MCF 10A (cell line): Measurements from ENCODE around the gene SREBF2. TPM values are rescaled to one million over a fixed set of nuclear protein-coding genes. Genes with fewer than 3 reads are reported as not detected.

Experiments
- BruUV-seq: library from RNA; stranded (reverse); fragments of 400-500 nt; replicated peaks from 2 replicates; lab custom pipeline; 2021; lab: Mats Ljungman, UMichigan
- CTCF ChIA-PET: fragments of 300-600 bp; sonication (Branson Sonifier 250); formaldehyde crosslinking; extraction: SDS; loops from one replicate; lab custom pipeline; 2021; ENCODE audit warnings: antibody characterized with exemption, inconsistent platforms; lab: Yijun Ruan, JAX
- POLR2A ChIA-PET: fragments of 300-600, 350-650 bp; sonication (Branson Sonifier 250); formaldehyde crosslinking; extraction: SDS; loops from one replicate; lab custom pipeline; 2020; ENCODE audit warnings: antibody characterized with exemption, inconsistent platforms; lab: Yijun Ruan, JAX
- DNase-seq: peaks from one replicate; pipeline ENCODE4 v3.0.0-alpha.2; 2018; ENCODE audit not compliant: unreplicated experiment
- H3K27ac Mint-ChIP-seq: one replicate; pipeline ENCODE4 v1.8.0; 2022; ENCODE audit warnings: mild to moderate bottlenecking, low read depth, mixed read lengths; ENCODE audit not compliant: unreplicated experiment
- H3K27me3 Mint-ChIP-seq: one replicate; pipeline ENCODE4 v1.8.0; 2022; ENCODE audit warnings: mixed read lengths; ENCODE audit not compliant: insufficient read depth, unreplicated experiment
- H3K36me3 Mint-ChIP-seq: one replicate; pipeline ENCODE4 v1.8.0; 2022; ENCODE audit warnings: mild to moderate bottlenecking, moderate library complexity, mixed read lengths; ENCODE audit not compliant: insufficient read depth, unreplicated experiment
- H3K4me1 Mint-ChIP-seq: one replicate; pipeline ENCODE4 v1.8.0; 2022; ENCODE audit warnings: mixed read lengths; ENCODE audit not compliant: insufficient read depth, unreplicated experiment
- H3K4me3 Mint-ChIP-seq: one replicate; pipeline ENCODE4 v1.8.0; 2022; ENCODE audit warnings: mild to moderate bottlenecking, moderate library complexity, mixed read lengths; ENCODE audit not compliant: unreplicated experiment
- H3K9me3 Mint-ChIP-seq: one replicate; pipeline ENCODE4 v1.8.0; 2022; ENCODE audit warnings: mixed read lengths; ENCODE audit not compliant: unreplicated experiment
- intact Hi-C: fragments of 100-400 bp; cut with micrococcal nuclease; formaldehyde crosslinking; loops from 2 replicates; pipeline ENCODE4 v1.14.1; 2022
- total RNA-seq: library from RNA; stranded (reverse); gene quantifications from 2 replicates; pipeline ENCODE4 v1.2.3, GENCODE V29; 2022
- TF ChIP-seq, protein P1 (sequence below): fragments of 200-600 bp; IDR thresholded peaks from one replicate; pipeline ENCODE4 v1.8.0; 2022; ENCODE audit warnings: antibody characterized with exemption, mild to moderate bottlenecking; ENCODE audit not compliant: unreplicated experiment

The SREBF2 gene
- total RNA-seq, 1 experiment from 2014 or later: 104 TPM

DNA sequence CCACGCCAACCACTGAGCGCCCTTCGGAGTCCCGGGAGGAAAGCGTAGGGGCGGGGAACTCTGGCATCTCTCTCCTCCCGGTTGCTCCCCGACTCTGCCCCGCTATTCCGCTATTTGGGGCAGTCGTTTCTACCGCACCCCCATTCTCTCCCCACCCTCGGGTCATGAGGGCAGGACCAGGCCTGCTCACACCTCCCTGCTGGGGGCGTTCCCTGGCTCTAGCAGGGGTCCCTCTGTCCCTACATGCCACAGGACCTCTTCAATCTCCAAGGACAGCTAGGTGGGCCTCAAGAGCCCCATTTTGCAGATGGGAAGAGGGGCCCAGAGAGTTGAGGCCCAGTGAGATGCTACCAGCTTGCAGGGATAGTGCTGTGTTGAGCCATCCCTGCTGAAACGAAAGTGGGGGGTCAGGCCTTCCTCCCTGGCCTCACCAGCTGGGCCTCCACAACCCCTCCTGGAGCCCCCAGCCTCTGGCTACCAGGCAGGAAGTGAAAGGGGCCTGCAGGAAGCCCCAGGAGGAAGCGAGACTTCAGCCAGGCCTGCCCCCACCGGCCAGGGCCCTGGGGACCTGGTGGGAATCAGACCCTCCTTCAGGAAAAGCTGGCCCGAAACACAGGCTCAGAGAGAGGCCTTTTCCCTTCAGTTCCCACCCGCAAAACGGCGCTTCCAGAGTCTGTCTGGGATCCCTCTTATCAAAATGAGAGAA is 87.5 kb downstream of the SREBF2 start:
- TF ChIP-seq, protein P1, sequence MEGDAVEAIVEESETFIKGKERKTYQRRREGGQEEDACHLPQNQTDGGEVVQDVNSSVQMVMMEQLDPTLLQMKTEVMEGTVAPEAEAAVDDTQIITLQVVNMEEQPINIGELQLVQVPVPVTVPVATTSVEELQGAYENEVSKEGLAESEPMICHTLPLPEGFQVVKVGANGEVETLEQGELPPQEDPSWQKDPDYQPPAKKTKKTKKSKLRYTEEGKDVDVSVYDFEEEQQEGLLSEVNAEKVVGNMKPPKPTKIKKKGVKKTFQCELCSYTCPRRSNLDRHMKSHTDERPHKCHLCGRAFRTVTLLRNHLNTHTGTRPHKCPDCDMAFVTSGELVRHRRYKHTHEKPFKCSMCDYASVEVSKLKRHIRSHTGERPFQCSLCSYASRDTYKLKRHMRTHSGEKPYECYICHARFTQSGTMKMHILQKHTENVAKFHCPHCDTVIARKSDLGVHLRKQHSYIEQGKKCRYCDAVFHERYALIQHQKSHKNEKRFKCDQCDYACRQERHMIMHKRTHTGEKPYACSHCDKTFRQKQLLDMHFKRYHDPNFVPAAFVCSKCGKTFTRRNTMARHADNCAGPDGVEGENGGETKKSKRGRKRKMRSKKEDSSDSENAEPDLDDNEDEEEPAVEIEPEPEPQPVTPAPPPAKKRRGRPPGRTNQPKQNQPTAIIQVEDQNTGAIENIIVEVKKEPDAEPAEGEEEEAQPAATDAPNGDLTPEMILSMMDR: no peak
- H3K27ac Mint-ChIP-seq: no peak overlapping the region
- no TSS peak for BruUV-seq
- DNase-seq: no peak
- H3K9me3 Mint-ChIP-seq: no peaks in the 10 kb centered on the region
- H3K36me3 Mint-ChIP-seq: no peaks in the 10 kb centered on the region
- peaks cover 17% of the 10 kb centered on the region for H3K27me3 Mint-ChIP-seq
- ChIA-PET POLR2A (no interaction called here), CTCF (no interaction called here)
- H3K4me1 Mint-ChIP-seq: no peaks in the 10 kb centered on the region
- intact Hi-C loops: no loop called here
- H3K4me3 Mint-ChIP-seq: no peak overlapping the region

DNA sequence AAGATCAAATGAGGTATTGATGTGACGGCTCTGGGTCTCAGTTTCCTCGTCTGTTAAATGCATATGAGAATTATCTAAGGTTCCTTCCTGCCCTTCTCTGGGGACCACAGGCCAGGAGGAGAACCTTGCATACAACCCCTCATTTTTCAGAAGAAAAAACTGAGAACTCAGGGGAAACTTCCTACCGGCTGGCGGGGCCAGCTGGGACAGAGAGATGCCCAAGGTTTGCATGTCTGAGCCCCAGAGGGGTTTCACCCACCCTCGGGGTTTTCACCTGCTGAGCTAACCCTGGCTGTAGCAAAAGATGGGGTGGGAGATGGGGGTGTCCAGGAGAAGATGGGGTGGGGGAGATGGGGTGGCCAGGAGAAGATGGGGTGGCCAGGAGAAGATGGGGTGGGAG is 89.4 kb downstream of the SREBF2 start:
- TF ChIP-seq, protein P1: no peak
- no peaks in the 10 kb centered on the region for H3K36me3 Mint-ChIP-seq
- no peak for DNase-seq
- no peak overlapping the region for H3K4me3 Mint-ChIP-seq
- no peaks in the 10 kb centered on the region for H3K4me1 Mint-ChIP-seq
- CTCF ChIA-PET: interaction anchor here (0.6 to 1.1 kb wide), 3 partner anchors 18 to 39 kb away, joined by 3 to 4 read pairs (median 3); partner anchors contain the start of gene CENPM
- peaks cover 1% of the 10 kb centered on the region for H3K27me3 Mint-ChIP-seq
- BruUV-seq: no TSS peak
- H3K9me3 Mint-ChIP-seq: no peaks in the 10 kb centered on the region
- intact Hi-C loops: no loop called here
- POLR2A ChIA-PET: no interaction called here
- H3K27ac Mint-ChIP-seq: no peak overlapping the region

DNA sequence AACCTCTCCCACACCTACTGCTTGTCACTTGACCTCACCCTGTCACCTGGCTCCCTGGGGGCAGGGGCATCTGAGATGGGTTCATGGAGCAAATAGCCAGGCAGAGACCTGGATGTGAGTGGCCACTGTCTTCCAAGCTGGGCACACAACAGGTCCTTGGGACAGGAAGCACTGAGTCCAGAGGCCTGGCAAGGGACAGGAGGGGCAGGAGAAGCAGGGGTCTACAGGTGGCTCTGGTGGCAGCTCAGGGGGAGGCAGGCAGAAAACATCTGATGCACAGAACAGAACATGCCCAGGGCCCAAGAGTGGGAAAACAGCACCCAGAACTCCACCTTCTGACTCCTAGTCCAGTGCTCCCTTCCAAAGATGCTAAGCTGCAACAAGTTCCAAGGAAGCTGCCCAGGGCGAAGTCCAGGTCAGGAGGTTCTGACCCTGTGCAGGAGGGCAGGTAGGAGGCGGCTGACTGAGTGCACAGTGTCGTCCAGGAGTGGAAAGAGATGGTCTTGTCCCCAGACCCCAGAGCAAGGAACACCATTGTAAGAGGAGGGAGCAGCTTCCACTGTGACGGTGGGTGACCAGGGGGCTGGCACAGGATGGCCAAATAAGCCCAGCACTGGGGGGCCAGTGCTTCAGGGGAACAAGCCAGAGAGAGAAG is 90.2 kb downstream of the SREBF2 start:
- H3K4me3 Mint-ChIP-seq: no peak overlapping the region
- H3K27me3 Mint-ChIP-seq: peaks cover 9% of the 10 kb centered on the region
- POLR2A ChIA-PET: no interaction called here
- H3K27ac Mint-ChIP-seq: no peak overlapping the region
- no TSS peak for BruUV-seq
- intact Hi-C loops: no loop called here
- TF ChIP-seq, protein P1: no peak
- CTCF ChIA-PET: interaction anchor here (0.6 to 1.1 kb wide), 3 partner anchors 10 to 40 kb away, joined by 3 to 4 read pairs (median 3); no protein-coding TSS in a partner anchor
- no peaks in the 10 kb centered on the region for H3K36me3 Mint-ChIP-seq
- H3K4me1 Mint-ChIP-seq: no peaks in the 10 kb centered on the region
- DNase-seq: no peak
- H3K9me3 Mint-ChIP-seq: no peaks in the 10 kb centered on the region

DNA sequence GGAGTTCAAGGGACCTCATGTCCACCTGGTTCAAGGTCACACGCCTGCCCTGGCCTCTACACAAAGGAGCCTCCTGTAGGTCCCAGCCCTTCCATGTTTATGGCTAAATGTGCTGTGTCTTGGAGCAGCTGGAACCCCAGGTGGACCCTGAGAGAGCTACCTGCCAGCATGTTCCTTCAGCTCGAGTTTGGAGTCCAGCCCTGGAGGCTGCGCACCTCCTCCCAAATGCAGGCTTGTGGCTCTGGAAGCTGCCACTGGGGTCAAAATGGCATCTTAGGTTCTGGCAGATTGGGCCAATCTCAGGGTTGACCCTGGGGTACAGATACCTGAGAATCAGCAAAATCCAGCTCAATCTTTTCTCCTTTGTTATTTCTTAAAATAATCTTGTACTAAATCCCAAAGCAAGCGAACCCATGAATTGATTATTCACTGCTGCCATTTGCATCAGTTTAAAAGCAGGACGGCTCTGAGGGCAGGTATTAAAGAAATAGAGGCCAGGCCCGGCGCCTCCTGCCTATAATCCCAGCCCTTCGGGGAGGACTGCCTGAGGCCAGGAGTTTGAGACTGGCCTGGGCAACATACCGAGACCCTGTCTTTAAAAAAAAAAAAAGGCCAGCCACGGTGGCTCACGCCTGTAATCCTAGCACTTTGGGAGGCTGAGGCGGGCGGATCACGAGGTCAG is 90.8 kb downstream of the SREBF2 start:
- POLR2A ChIA-PET: no interaction called here
- intact Hi-C loops: no loop called here
- Mint-ChIP-seq H3K9me3 (no peaks in the 10 kb centered on the region), H3K27me3 (peaks cover 11% of the 10 kb centered on the region), H3K27ac (no peak overlapping the region), H3K4me3 (no peak overlapping the region), H3K4me1 (no peaks in the 10 kb centered on the region), H3K36me3 (no peaks in the 10 kb centered on the region)
- DNase-seq: no peak
- BruUV-seq: no TSS peak
- TF ChIP-seq, protein P1: no peak
- CTCF ChIA-PET: interaction anchor here (0.7 to 1.1 kb wide), 3 partner anchors 11 to 61 kb away, joined by 3 to 5 read pairs (median 4); no protein-coding TSS in a partner anchor
